Measurements from ENCODE around the gene CDV3.

Gene CDV3

GRCh38 chr3:133568294-133569014 is 5.0 kb upstream of the CDV3 start:
- no peak for DNase-seq

- no peak for DNase-seq
These were observed 3.1 kb upstream of the CDV3 start for GRCh38 chr3:133570139-133570936.

GRCh38 chr3:133570937-133571320 is 2.6 kb upstream of the CDV3 start:
- no peak for DNase-seq

GRCh38 chr3:133572158-133573053 is 1.1 kb upstream of the CDV3 start:
- DNase-seq, result no peak

- no peak for DNase-seq
These were observed 345 bp upstream of the CDV3 start for GRCh38 chr3:133573054-133573628.

GRCh38 chr3:133574260-133574881 is 885 bp downstream of the CDV3 start:
- DNase-seq, result no peak

GRCh38 chr3:133575086-133575485 is 1.6 kb downstream of the CDV3 start:
- no peak for DNase-seq

GRCh38 chr3:133576169-133576568 is 2.7 kb downstream of the CDV3 start:
- DNase-seq, result no peak

- no peak for DNase-seq
These were observed 5.2 kb downstream of the CDV3 start for GRCh38 chr3:133578548-133579191.

GRCh38 chr3:133583396-133583795 is 9.9 kb downstream of the CDV3 start:
- DNase-seq, result no peak

- no peak for DNase-seq
These were observed 14.5 kb downstream of the CDV3 start for GRCh38 chr3:133588035-133588434.

- no peak for DNase-seq
These were observed 15.4 kb downstream of the CDV3 start for GRCh38 chr3:133588784-133589465.

GRCh38 chr3:133589503-133589902 is 16.0 kb downstream of the CDV3 start:
- DNase-seq, result no peak

- DNase-seq, result no peak
These were observed 17.8 kb downstream of the CDV3 start for GRCh38 chr3:133591271-133591742.

- no peak for DNase-seq
These were observed 19.4 kb downstream of the CDV3 start for GRCh38 chr3:133592843-133593242.

GRCh38 chr3:133593243-133593642 is 19.8 kb downstream of the CDV3 start:
- DNase-seq, result no peak

- peak in 2 of 51 donors; percentile 8 to 29 for DNase-seq
These were observed 21.9 kb downstream of the CDV3 start for GRCh38 chr3:133595341-133595740.

- DNase-seq, result no peak
These were observed 24.9 kb downstream of the CDV3 start for GRCh38 chr3:133598405-133598804.

- no peak for DNase-seq
These were observed 25.8 kb downstream of the CDV3 start for GRCh38 chr3:133599280-133599679.

- DNase-seq, result no peak
These were observed 27.1 kb downstream of the CDV3 start for GRCh38 chr3:133600572-133601081.

All from hypothalamus (tissue), 51 donors.